H9 (cell line): ENCODE results near the gene CYBRD1. TPM values are rescaled to one million over a fixed set of nuclear protein-coding genes. Genes with fewer than 3 reads are reported as not detected.

Source experiments
- DNase-seq: peaks from one replicate; pipeline ENCODE4 v3.0.0-alpha.2; 2017
- H2AFZ ChIP-seq: one replicate; pipeline ENCODE4 v1.6.1; 2013; ENCODE audit warnings: mild to moderate bottlenecking, low read length, control low read depth, moderate library complexity
- H2AK5ac ChIP-seq: 2 replicates; pipeline ENCODE4 v1.6.1; 2013; ENCODE audit warnings: low read length, control low read depth, mixed read lengths; ENCODE audit not compliant: insufficient read length
- H2BK120ac ChIP-seq: one replicate; pipeline ENCODE4 v1.6.1; 2013; ENCODE audit warnings: low read depth, mild to moderate bottlenecking, low read length, control low read depth, inconsistent platforms; ENCODE audit not compliant: poor library complexity, severe bottlenecking
- H2BK12ac ChIP-seq: 2 replicates; pipeline ENCODE4 v1.6.1; 2013; ENCODE audit warnings: low read length, control low read depth, mixed read lengths, low read depth; ENCODE audit not compliant: insufficient read length
- H2BK15ac ChIP-seq: 2 replicates; pipeline ENCODE4 v1.6.1; 2013; ENCODE audit warnings: low read depth, low read length, control low read depth
- H2BK20ac ChIP-seq: one replicate; pipeline ENCODE4 v1.6.1; 2013; ENCODE audit warnings: low read depth, mild to moderate bottlenecking, low read length, control low read depth, inconsistent platforms; ENCODE audit not compliant: poor library complexity, severe bottlenecking
- H2BK5ac ChIP-seq: 2 replicates; pipeline ENCODE4 v1.6.1; 2013; ENCODE audit warnings: low read length, control low read depth, mixed read lengths; ENCODE audit not compliant: insufficient read length
- H3K14ac ChIP-seq: 2 replicates; pipeline ENCODE4 v1.6.1; 2013; ENCODE audit warnings: low read length, control low read depth; ENCODE audit not compliant: insufficient read depth
- H3K18ac ChIP-seq: 2 replicates; pipeline ENCODE4 v1.6.1; 2013; ENCODE audit warnings: low read depth, mild to moderate bottlenecking, mixed read lengths, low read length, control low read depth; ENCODE audit not compliant: insufficient read length
- H3K23ac ChIP-seq: 2 replicates; pipeline ENCODE4 v1.6.1; 2013; ENCODE audit warnings: low read length, control low read depth, mixed read lengths, low read depth; ENCODE audit not compliant: insufficient read length
- H3K23me2 ChIP-seq: 2 replicates; pipeline ENCODE4 v1.6.1; 2013; ENCODE audit warnings: low read depth, mild to moderate bottlenecking, mixed read lengths, low read length, control low read depth; ENCODE audit not compliant: insufficient read length, poor library complexity, severe bottlenecking
- H3K27ac ChIP-seq: 2 replicates; pipeline ENCODE4 v1.5.1; 2013; ENCODE audit warnings: low read length, control low read depth, mixed read lengths, low read depth; ENCODE audit not compliant: insufficient read length
- H3K27me3 ChIP-seq: 2 replicates; pipeline ENCODE4 v1.6.1; 2013; ENCODE audit warnings: low read length, control low read depth, inconsistent platforms; ENCODE audit not compliant: insufficient read depth
- H3K4ac ChIP-seq: 2 replicates; pipeline ENCODE4 v1.6.1; 2013; ENCODE audit warnings: low read depth, mild to moderate bottlenecking, control low read depth, inconsistent platforms, low read length, moderate library complexity
- H3K4me1 ChIP-seq: 2 replicates; pipeline ENCODE4 v1.6.1; 2013; ENCODE audit warnings: low read length, control low read depth, inconsistent platforms; ENCODE audit not compliant: insufficient read depth
- H3K4me2 ChIP-seq: 2 replicates; pipeline ENCODE4 v1.6.1; 2013; ENCODE audit warnings: low read length, control low read depth, mixed read lengths; ENCODE audit not compliant: insufficient read length, insufficient read depth
- H3K56ac ChIP-seq: 2 replicates; pipeline ENCODE4 v1.6.1; 2013; ENCODE audit warnings: low read depth, mild to moderate bottlenecking, mixed read lengths, low read length, control low read depth; ENCODE audit not compliant: insufficient read length
- H3K79me1 ChIP-seq: 2 replicates; pipeline ENCODE4 v1.6.1; 2013; ENCODE audit warnings: low read depth, mild to moderate bottlenecking, moderate library complexity, low read length, control low read depth, inconsistent platforms; ENCODE audit not compliant: insufficient read depth, poor library complexity, severe bottlenecking
- H3K79me2 ChIP-seq: 2 replicates; pipeline ENCODE4 v1.6.1; 2013; ENCODE audit warnings: low read length, control low read depth, inconsistent platforms; ENCODE audit not compliant: insufficient read depth
- H3K9ac ChIP-seq: 2 replicates; pipeline ENCODE4 v1.6.1; 2013; ENCODE audit warnings: low read length, control low read depth, mixed read lengths; ENCODE audit not compliant: insufficient read length; ENCODE audit errors: extremely low read depth
- H3K9me3 ChIP-seq: one replicate; pipeline ENCODE4 v1.6.1; 2013; ENCODE audit warnings: low read depth, low read length, inconsistent platforms; ENCODE audit not compliant: control insufficient read depth
- H3T11ph ChIP-seq: one replicate; pipeline ENCODE4 v1.6.1; 2013; ENCODE audit warnings: mild to moderate bottlenecking, low read length, control low read depth, inconsistent platforms
- H4K20me1 ChIP-seq: one replicate; pipeline ENCODE4 v1.6.1; 2013; ENCODE audit not compliant: control insufficient read depth, insufficient read length, insufficient read depth
- H4K5ac ChIP-seq: 2 replicates; pipeline ENCODE4 v1.6.1; 2013; ENCODE audit warnings: low read depth, mild to moderate bottlenecking, mixed read lengths, low read length, control low read depth; ENCODE audit not compliant: insufficient read length
- H4K8ac ChIP-seq: replicated peaks from 2 replicates; pipeline ENCODE4 v1.6.1; 2013; ENCODE audit warnings: low read length, control low read depth, mixed read lengths, low read depth; ENCODE audit not compliant: insufficient read length
- H4K91ac ChIP-seq: 2 replicates; pipeline ENCODE4 v1.6.1; 2013; ENCODE audit warnings: low read depth, mild to moderate bottlenecking, moderate library complexity, mixed read lengths, low read length, control low read depth; ENCODE audit not compliant: insufficient read length
- H3K27ac Mint-ChIP-seq, 3 experiments: 2 replicates in 2 of 3; 3 replicates in 1 of 3; pipeline ENCODE4 v1.8.0; 2020 to 2021; ENCODE audit warnings: mixed read lengths in 3 of 3, mild to moderate bottlenecking in 1 of 3, moderate library complexity in 1 of 3
- H3K27me3 Mint-ChIP-seq: 2 replicates; pipeline ENCODE4 v1.8.0; 2021; ENCODE audit warnings: low read depth, mild to moderate bottlenecking, moderate library complexity, mixed read lengths
- H3K36me3 Mint-ChIP-seq, 3 experiments: 2 replicates in 2 of 3; 3 replicates in 1 of 3; pipeline ENCODE4 v1.8.0; 2020 to 2021; ENCODE audit warnings: low read depth in 3 of 3, mixed read lengths in 3 of 3; ENCODE audit not compliant: insufficient read depth in 1 of 3
- H3K4me1 Mint-ChIP-seq, 2 experiments: 2 replicates each; pipeline ENCODE4 v1.8.0; 2020; ENCODE audit warnings: mixed read lengths in 2 of 2
- H3K4me3 Mint-ChIP-seq, 2 experiments: 2 replicates in 1 of 2; 3 replicates in 1 of 2; pipeline ENCODE4 v1.8.0; 2020 to 2021; ENCODE audit warnings: mild to moderate bottlenecking in 2 of 2, mixed read lengths in 2 of 2, moderate library complexity in 1 of 2
- H3K9me3 Mint-ChIP-seq, 2 experiments: 2 replicates in 1 of 2; 3 replicates in 1 of 2; pipeline ENCODE4 v1.8.0; 2020; ENCODE audit warnings: mild to moderate bottlenecking in 2 of 2, mixed read lengths in 2 of 2, moderate library complexity in 1 of 2
- WGBS: extraction: QIAGEN DNeasy Blood & Tissue Kit; methylation state at CpG from one replicate; pipeline ENCODE4 v1.1.7; 2013; ENCODE audit warnings: missing lambda C conversion rate, low lambda C conversion rate, mixed read lengths; ENCODE audit not compliant: insufficient read length; ENCODE audit errors: extremely low coverage; 5-methylcytosine and 5-hydroxymethylcytosine counted together
- total RNA-seq: library from RNA; stranded (reverse); gene quantifications from 2 replicates; pipeline ENCODE4 v1.2.1, GENCODE V29; 2021
- TF ChIP-seq, protein P1 (sequence below): fragments of 200-600 bp; sonication (generic); conservative IDR thresholded peaks from 3 replicates; pipeline ENCODE4 v1.8.0; 2021; ENCODE audit warnings: antibody characterized with exemption, mild to moderate bottlenecking

CYBRD1 gene
- total RNA-seq, 1 experiment from 2014 or later: 3.6 TPM

DNA sequence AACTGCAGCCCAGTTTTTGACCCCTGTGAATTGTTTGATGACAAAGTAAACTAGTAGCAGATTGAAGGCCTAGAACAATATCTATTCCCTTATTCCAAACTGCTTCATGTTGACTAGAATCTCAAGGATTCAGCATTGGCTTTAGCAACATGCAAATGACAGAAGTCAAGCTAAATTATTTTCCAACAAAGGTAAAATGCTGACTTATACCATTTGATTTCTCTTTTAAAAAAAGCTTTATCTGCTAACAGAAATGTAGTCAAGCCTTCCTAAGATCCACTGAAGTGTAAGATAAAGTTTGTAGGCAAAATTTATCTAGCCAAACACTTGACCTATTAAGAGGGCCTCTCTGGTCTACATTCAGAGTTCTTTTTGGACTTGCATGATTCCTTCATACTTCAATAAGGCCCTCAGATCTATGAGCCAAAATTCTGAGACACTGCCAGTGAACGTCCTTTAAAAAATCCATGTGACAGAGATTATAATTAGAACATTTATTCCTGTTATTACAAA lies 9.5 kb upstream of the CYBRD1 start:
- no peaks in the 10 kb centered on the region for H4K20me1 ChIP-seq
- no peak overlapping the region for H3K4me2 ChIP-seq
- H2BK120ac ChIP-seq: no peak overlapping the region
- peaks cover 0 to 5% (median 3%) of the 10 kb centered on the region in 3 experiments; a peak in 4 of 7 replicates for H3K36me3 Mint-ChIP-seq
- H3T11ph ChIP-seq: no peak overlapping the region
- H3K27ac Mint-ChIP-seq: no peak overlapping the region
- H4K8ac ChIP-seq: no peak overlapping the region
- no peak overlapping the region for H3K14ac ChIP-seq
- H3K4me3 Mint-ChIP-seq: no peak overlapping the region
- H3K79me1 ChIP-seq: no peaks in the 10 kb centered on the region
- no peak overlapping the region for H3K23ac ChIP-seq
- H2AFZ ChIP-seq: no peak overlapping the region
- no CpG with 5 or more reads among the region's 1 CpG for WGBS
- peaks cover 4% of the 10 kb centered on the region; the same call in 1 of the 2 replicates for H3K4me1 ChIP-seq
- no peaks in the 10 kb centered on the region for H3K79me2 ChIP-seq
- peaks cover 0 to 3% of the 10 kb centered on the region in 2 experiments; a peak in 1 of 5 replicates for H3K9me3 Mint-ChIP-seq
- H3K27me3 ChIP-seq: no peaks in the 10 kb centered on the region
- H2BK15ac ChIP-seq: no peak overlapping the region
- TF ChIP-seq, protein P1, sequence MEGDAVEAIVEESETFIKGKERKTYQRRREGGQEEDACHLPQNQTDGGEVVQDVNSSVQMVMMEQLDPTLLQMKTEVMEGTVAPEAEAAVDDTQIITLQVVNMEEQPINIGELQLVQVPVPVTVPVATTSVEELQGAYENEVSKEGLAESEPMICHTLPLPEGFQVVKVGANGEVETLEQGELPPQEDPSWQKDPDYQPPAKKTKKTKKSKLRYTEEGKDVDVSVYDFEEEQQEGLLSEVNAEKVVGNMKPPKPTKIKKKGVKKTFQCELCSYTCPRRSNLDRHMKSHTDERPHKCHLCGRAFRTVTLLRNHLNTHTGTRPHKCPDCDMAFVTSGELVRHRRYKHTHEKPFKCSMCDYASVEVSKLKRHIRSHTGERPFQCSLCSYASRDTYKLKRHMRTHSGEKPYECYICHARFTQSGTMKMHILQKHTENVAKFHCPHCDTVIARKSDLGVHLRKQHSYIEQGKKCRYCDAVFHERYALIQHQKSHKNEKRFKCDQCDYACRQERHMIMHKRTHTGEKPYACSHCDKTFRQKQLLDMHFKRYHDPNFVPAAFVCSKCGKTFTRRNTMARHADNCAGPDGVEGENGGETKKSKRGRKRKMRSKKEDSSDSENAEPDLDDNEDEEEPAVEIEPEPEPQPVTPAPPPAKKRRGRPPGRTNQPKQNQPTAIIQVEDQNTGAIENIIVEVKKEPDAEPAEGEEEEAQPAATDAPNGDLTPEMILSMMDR: no peak
- peaks cover 24 to 25% of the 10 kb centered on the region in 2 experiments for H3K4me1 Mint-ChIP-seq
- H3K9me3 ChIP-seq: no peaks in the 10 kb centered on the region
- H3K27ac ChIP-seq: no peak overlapping the region
- no peak overlapping the region for H4K5ac ChIP-seq
- no peak overlapping the region for H2BK20ac ChIP-seq
- DNase-seq: no peak
- H4K91ac ChIP-seq: no peak overlapping the region
- H3K27me3 Mint-ChIP-seq: peaks cover 5% of the 10 kb centered on the region
- no peak overlapping the region for H3K18ac ChIP-seq
- H3K23me2 ChIP-seq: no peaks in the 10 kb centered on the region
- H2AK5ac ChIP-seq: no peak overlapping the region
- no peak overlapping the region for H3K4ac ChIP-seq
- no peak overlapping the region for H2BK5ac ChIP-seq
- H3K9ac ChIP-seq: no peak overlapping the region
- no peak overlapping the region for H2BK12ac ChIP-seq
- no peak overlapping the region for H3K56ac ChIP-seq
